ENCODE results near the gene EIF2B1.

Gene EIF2B1

GRCh38 chr12:123571343-123571813 lies 62.1 kb downstream of the EIF2B1 start:
- DNase-seq: peak in 18 of 56 donors; percentile 0 to 22 (median 4)
